Gastrocnemius medialis (tissue), 4 donors: ENCODE results near the gene REPS2. TPM values are rescaled to one million over a fixed set of nuclear protein-coding genes. Genes with fewer than 3 reads are reported as not detected.

Experiments used
- ATAC-seq, 2 donors: fragments of 150-250 bp; one replicate each; pipeline ENCODE4 v1.9.1; 2016
- DNase-seq, 2 donors: peaks; one replicate each; pipeline ENCODE4 v3.0.0-alpha.2; 2019
- H3K27ac ChIP-seq, 4 donors: fragments of 200-600 bp; sonication (generic); 1 replicate in 1 of 4; 2 replicates in 3 of 4; pipeline ENCODE4 v1.5.1; 2016 to 2018; ENCODE audit warnings: mild to moderate bottlenecking in 2 of 4, moderate library complexity in 1 of 4
- H3K27me3 ChIP-seq, 3 donors: fragments of 200-600 bp; sonication (generic) in 2 of 3; 1 replicate in 1 of 3; 2 replicates in 2 of 3; pipeline versions ENCODE4 v1.5.1 to v1.6.0; 2016 to 2019; ENCODE audit warnings: mild to moderate bottlenecking in 1 of 3, moderate library complexity in 1 of 3
- H3K36me3 ChIP-seq, 2 donors: fragments of 200-600 bp; sonication (generic) in 1 of 2; one replicate each; pipeline ENCODE4 v1.5.1; 2017 to 2018
- H3K4me1 ChIP-seq, 2 donors: fragments of 200-600 bp; sonication (generic) in 1 of 2; one replicate each; pipeline ENCODE4 v1.5.1; 2016 to 2017; ENCODE audit warnings: mild to moderate bottlenecking in 2 of 2
- H3K4me3 ChIP-seq, 4 donors: fragments of 200-600 bp; sonication (generic) in 3 of 4; 1 replicate in 1 of 4; 2 replicates in 3 of 4; pipeline ENCODE4 v1.5.1; 2016 to 2019; ENCODE audit warnings: mild to moderate bottlenecking in 2 of 4
- H3K9me3 ChIP-seq, 3 donors: fragments of 200-600 bp; sonication (generic) in 2 of 3; 1 replicate in 1 of 3; 2 replicates in 2 of 3; pipeline ENCODE4 v1.5.1; 2016 to 2019
- CTCF ChIP-seq, 5 experiments: fragments of 450-650 bp in 3 of 5; fragments of 200-600 bp in 2 of 5; sonication (generic) in 2 of 5; IDR thresholded peaks in 4 of 5; conservative IDR thresholded peaks in 1 of 5; 1 replicate in 4 of 5; 2 replicates in 1 of 5; pipeline ENCODE4 v1.5.1; 2016 to 2019; ENCODE audit warnings: antibody characterized with exemption in 5 of 5, mild to moderate bottlenecking in 3 of 5, moderate library complexity in 3 of 5
- POLR2A ChIP-seq, 2 donors: fragments of 450-650 bp; IDR thresholded peaks; one replicate each; pipeline ENCODE4 v1.6.1; 2017; ENCODE audit warnings: antibody characterized with exemption in 2 of 2, mild to moderate bottlenecking in 2 of 2, moderate library complexity in 2 of 2
- in situ Hi-C, 4 donors: fragments of 200-750 bp; cut with MboI; loops; one replicate each; pipeline versions ENCODE4 v1.15.0 to v1.8.0; 2017; ENCODE audit warnings: low sequenced_read_pairs in 4 of 4
- intact Hi-C: fragments of 100-400 bp; cut with DNase I; formaldehyde crosslinking; loops from one replicate; pipeline ENCODE4 v1.15.1; 2023; ENCODE audit warnings: low total_unique reads
- total RNA-seq, 4 donors: library from RNA; depleted of rRNA; stranded (reverse); fragments of >200 nt; gene quantifications; one replicate each; pipeline versions ENCODE4 v1.1.0 to v1.2.3, GENCODE V29; 2016

Gene REPS2
- total RNA-seq, 4 donors from 2014 or later, result 1.8 to 8.8 (median 3.2) TPM

DNA sequence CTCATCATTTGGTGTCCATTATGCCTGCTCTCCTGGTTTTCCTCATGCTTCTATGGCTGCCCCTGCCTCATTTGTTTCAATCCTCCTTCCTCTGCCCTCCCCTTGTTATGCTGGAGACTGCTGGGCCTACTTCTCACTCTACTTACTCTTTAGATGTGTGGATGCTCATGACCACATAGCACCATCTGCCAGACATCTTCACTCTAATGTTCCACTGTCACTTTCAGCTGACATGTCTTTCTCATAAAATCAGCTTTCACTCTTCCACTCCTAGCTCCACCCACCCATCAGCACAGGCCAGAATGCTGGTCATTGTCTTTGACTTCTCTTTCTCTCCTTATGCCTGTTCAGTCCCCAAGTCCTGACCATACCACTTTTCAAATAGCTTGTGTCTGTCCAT, 86.8 kb downstream of the REPS2 start:
- intact Hi-C loops (no loop called here), in situ Hi-C loops (loop anchor here in 1 of 4 donors (25.0 kb wide), 1 partner anchor 146 kb away; no protein-coding TSS in a partner anchor)
- DNase-seq, result no peak
- no peaks in the 10 kb centered on the region for H3K4me1 ChIP-seq
- no peak for TF ChIP-seq POLR2A (IDR thresholded peaks at IDR 0.05)
- no peak for TF ChIP-seq CTCF (IDR thresholded peaks at IDR 0.05 in 4 of 5, conservative IDR thresholded peaks at IDR 0.05 in 1 of 5)
- H3K27me3 ChIP-seq, result no peaks in the 10 kb centered on the region
- no peaks in the 10 kb centered on the region for H3K9me3 ChIP-seq
- no peak overlapping the region for H3K27ac ChIP-seq
- no peak for ATAC-seq
- H3K36me3 ChIP-seq, result no peaks in the 10 kb centered on the region
- no peak overlapping the region for H3K4me3 ChIP-seq

DNA sequence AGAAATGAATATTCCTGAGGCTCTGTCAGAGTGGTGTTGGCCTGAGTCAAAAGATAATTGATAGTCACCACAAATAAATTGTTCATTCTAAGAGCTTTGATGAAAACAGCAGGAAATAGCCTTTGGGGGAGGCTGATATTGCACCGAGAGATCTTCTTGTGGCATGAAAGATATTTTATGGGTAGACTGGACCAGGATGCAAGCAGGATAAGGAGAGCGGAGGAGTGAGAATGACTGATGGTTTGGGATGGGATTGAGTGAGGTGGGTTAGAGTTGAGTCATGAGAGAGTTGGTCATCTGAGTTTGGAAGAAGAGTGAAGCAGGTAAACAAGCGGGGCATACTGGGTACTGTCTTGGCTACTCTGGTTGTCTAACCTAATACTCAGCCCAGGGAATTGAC, 88.7 kb downstream of the REPS2 start:
- DNase-seq (no peak), ATAC-seq (no peak)
- in situ Hi-C loops (loop anchor here in 1 of 4 donors (25.0 kb wide), 1 partner anchor 148 kb away; no protein-coding TSS in a partner anchor), intact Hi-C loops (no loop called here)
- H3K9me3 ChIP-seq, result no peaks in the 10 kb centered on the region
- TF ChIP-seq CTCF (IDR thresholded peaks at IDR 0.05 in 4 of 5, conservative IDR thresholded peaks at IDR 0.05 in 1 of 5), result no peak
- TF ChIP-seq POLR2A (IDR thresholded peaks at IDR 0.05), result no peak
- no peaks in the 10 kb centered on the region for H3K27me3 ChIP-seq
- H3K4me3 ChIP-seq, result no peak overlapping the region
- no peaks in the 10 kb centered on the region for H3K36me3 ChIP-seq
- no peaks in the 10 kb centered on the region for H3K4me1 ChIP-seq
- H3K27ac ChIP-seq, result no peak overlapping the region

GRCh38 chrX:17036171-17036961, 89.9 kb downstream of the REPS2 start:
- H3K27me3 ChIP-seq, result no peaks in the 10 kb centered on the region
- no peaks in the 10 kb centered on the region for H3K9me3 ChIP-seq
- no peaks in the 10 kb centered on the region for H3K36me3 ChIP-seq
- no peak for ATAC-seq
- no peak overlapping the region for H3K4me3 ChIP-seq
- in situ Hi-C loops, result loop anchor here in 1 of 4 donors (25.0 kb wide), 1 partner anchor 149 kb away; no protein-coding TSS in a partner anchor
- intact Hi-C loops, result no loop called here
- no peaks in the 10 kb centered on the region for H3K4me1 ChIP-seq
- no peak for TF ChIP-seq CTCF (IDR thresholded peaks at IDR 0.05 in 4 of 5, conservative IDR thresholded peaks at IDR 0.05 in 1 of 5)
- TF ChIP-seq POLR2A (IDR thresholded peaks at IDR 0.05), result no peak
- H3K27ac ChIP-seq, result no peak overlapping the region
- DNase-seq, result no peak

DNA sequence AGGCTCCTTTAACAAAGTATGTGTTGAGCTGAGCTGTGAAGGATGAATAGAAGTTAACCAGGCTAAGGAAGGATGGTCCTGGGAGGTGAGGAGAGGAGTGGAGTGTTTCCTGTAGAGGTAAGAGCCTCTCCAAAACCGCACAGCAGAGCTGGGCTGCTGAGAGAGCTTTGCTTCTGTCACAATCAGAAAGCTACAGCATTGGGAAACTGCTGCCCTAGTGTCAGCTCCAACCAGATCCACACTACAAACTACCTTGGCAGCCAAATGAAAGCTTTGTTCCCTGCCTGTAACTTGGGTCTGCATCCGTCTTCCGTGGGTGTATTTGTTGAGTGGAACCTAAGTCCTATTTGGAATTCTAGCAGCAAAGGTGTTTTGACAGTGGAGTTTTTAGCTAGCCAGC, 91.8 kb downstream of the REPS2 start:
- H3K4me3 ChIP-seq, result no peak overlapping the region
- no peaks in the 10 kb centered on the region for H3K9me3 ChIP-seq
- no peaks in the 10 kb centered on the region for H3K4me1 ChIP-seq
- in situ Hi-C loops, result loop anchor here in 1 of 4 donors (25.0 kb wide), 1 partner anchor 151 kb away; no protein-coding TSS in a partner anchor
- DNase-seq, result no peak
- no peaks in the 10 kb centered on the region for H3K36me3 ChIP-seq
- no peak for ATAC-seq
- intact Hi-C loops, result no loop called here
- H3K27ac ChIP-seq, result no peak overlapping the region
- TF ChIP-seq POLR2A (IDR thresholded peaks at IDR 0.05), result no peak
- no peak for TF ChIP-seq CTCF (IDR thresholded peaks at IDR 0.05 in 4 of 5, conservative IDR thresholded peaks at IDR 0.05 in 1 of 5)
- no peaks in the 10 kb centered on the region for H3K27me3 ChIP-seq
